Thoracic aorta (tissue), 2 donors: ENCODE measurements around the gene TMPRSS9. TPM values are rescaled to one million over a fixed set of nuclear protein-coding genes. Genes with fewer than 3 reads are reported as not detected.
"Not testable (repeated sequence)": the region's sequence is repeated elsewhere in the genome, so short reads cannot be mapped to it uniquely, and the experiment has no call there.

Experiments
- ATAC-seq: fragments of 150-250 bp; one replicate; pipeline ENCODE4 v1.8.0; 2017; ENCODE audit warnings: low read depth; ENCODE audit not compliant: insufficient number of reproducible peaks, low FRiP score
- DNase-seq: peaks from one replicate; pipeline ENCODE4 v3.0.0-alpha.2; 2020; ENCODE audit warnings: low spot score
- H3K27ac ChIP-seq, 2 donors: fragments of 200-600 bp; sonication (generic); 1 replicate in 1 of 2; 2 replicates in 1 of 2; pipeline ENCODE4 v1.5.1; 2016; ENCODE audit warnings: mild to moderate bottlenecking in 2 of 2, moderate library complexity in 2 of 2
- H3K27me3 ChIP-seq: fragments of 200-600 bp; sonication (generic); replicated peaks from 2 replicates; pipeline ENCODE4 v1.6.0; 2016; ENCODE audit warnings: mild to moderate bottlenecking; ENCODE audit not compliant: insufficient read depth
- H3K36me3 ChIP-seq: fragments of 200-600 bp; sonication (generic); one replicate; pipeline ENCODE4 v1.5.1; 2016
- H3K4me1 ChIP-seq, 2 donors: fragments of 200-600 bp; sonication (generic); 1 replicate in 1 of 2; 2 replicates in 1 of 2; pipeline versions ENCODE4 v1.5.1 to v1.6.0; 2016; ENCODE audit warnings: low read depth in 2 of 2, mild to moderate bottlenecking in 1 of 2; ENCODE audit not compliant: control insufficient read depth in 1 of 2
- H3K4me3 ChIP-seq: fragments of 200-600 bp; sonication (generic); 2 replicates; pipeline ENCODE4 v1.5.1; 2016; ENCODE audit warnings: mild to moderate bottlenecking
- H3K9me3 ChIP-seq: fragments of 200-600 bp; sonication (generic); 2 replicates; pipeline ENCODE4 v1.5.1; 2016
- total RNA-seq, 2 donors: library from RNA; depleted of rRNA; stranded (reverse); fragments of >200 nt; gene quantifications; one replicate each; pipeline versions ENCODE4 v1.1.0 to v1.2.3, GENCODE V29; 2016
- TF ChIP-seq, protein P1 (sequence below): fragments of 200-600 bp; sonication (generic); IDR thresholded peaks from one replicate; pipeline ENCODE4 v1.5.1; 2019; ENCODE audit warnings: antibody characterized with exemption

The TMPRSS9 gene
- total RNA-seq, 2 donors from 2014 or later = 0.42 to 0.54 TPM

DNA sequence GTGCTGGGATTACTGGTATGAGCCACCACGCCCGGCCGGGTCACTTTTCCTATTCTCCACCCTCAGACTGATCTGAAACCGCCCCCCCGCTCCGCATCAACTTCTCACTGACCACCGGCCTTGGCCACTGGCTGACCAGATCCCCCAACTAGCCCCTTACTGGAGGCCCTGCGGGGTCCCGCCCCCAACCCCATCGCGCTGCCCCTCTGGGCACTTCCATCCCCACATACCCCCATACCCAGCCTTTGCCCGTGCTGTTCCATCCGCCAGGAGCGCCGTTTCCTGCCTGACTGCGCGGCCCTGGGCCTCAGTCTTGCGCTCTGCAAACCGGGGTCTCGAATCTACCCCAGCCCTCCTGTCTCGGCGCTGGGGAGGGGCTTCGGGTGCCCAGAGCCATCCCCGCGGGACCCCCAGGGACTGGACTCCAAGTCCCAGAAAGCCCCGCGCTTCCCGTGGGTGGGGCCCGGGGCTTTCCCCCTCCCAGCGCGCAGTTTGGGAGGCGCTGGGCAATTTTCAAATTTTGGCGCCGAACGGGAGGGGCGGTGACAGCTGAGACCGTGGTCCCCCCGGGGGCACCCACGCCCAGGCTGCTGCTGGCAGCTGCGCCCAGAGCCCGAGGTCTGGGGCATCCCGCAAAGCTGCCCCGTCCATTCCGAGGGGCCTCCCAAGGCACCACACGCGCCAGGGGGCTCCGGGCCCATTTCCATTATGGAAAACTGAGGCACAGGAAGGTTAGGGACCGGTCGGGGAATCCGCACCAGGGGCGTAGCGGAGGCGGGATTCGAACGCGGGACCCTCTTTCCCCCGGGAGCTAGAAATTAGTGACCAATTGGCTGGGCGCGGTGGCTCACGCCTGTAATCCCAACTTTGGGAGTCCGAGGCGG lies 101.9 kb downstream of the TMPRSS9 start:
- Histone ChIP-seq H3K9me3 (no peaks in the 10 kb centered on the region), H3K4me3 (peak overlapping the region; percentile 74), H3K27ac (no peak overlapping the region), H3K4me1 (peaks cover 0 to 22% of the 10 kb centered on the region in 2 donors), H3K36me3 (no peaks in the 10 kb centered on the region), H3K27me3 (no peaks in the 10 kb centered on the region)
- ATAC-seq (no peak), DNase-seq (no peak)
- TF ChIP-seq, protein P1, sequence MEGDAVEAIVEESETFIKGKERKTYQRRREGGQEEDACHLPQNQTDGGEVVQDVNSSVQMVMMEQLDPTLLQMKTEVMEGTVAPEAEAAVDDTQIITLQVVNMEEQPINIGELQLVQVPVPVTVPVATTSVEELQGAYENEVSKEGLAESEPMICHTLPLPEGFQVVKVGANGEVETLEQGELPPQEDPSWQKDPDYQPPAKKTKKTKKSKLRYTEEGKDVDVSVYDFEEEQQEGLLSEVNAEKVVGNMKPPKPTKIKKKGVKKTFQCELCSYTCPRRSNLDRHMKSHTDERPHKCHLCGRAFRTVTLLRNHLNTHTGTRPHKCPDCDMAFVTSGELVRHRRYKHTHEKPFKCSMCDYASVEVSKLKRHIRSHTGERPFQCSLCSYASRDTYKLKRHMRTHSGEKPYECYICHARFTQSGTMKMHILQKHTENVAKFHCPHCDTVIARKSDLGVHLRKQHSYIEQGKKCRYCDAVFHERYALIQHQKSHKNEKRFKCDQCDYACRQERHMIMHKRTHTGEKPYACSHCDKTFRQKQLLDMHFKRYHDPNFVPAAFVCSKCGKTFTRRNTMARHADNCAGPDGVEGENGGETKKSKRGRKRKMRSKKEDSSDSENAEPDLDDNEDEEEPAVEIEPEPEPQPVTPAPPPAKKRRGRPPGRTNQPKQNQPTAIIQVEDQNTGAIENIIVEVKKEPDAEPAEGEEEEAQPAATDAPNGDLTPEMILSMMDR = peak; percentile 25

DNA sequence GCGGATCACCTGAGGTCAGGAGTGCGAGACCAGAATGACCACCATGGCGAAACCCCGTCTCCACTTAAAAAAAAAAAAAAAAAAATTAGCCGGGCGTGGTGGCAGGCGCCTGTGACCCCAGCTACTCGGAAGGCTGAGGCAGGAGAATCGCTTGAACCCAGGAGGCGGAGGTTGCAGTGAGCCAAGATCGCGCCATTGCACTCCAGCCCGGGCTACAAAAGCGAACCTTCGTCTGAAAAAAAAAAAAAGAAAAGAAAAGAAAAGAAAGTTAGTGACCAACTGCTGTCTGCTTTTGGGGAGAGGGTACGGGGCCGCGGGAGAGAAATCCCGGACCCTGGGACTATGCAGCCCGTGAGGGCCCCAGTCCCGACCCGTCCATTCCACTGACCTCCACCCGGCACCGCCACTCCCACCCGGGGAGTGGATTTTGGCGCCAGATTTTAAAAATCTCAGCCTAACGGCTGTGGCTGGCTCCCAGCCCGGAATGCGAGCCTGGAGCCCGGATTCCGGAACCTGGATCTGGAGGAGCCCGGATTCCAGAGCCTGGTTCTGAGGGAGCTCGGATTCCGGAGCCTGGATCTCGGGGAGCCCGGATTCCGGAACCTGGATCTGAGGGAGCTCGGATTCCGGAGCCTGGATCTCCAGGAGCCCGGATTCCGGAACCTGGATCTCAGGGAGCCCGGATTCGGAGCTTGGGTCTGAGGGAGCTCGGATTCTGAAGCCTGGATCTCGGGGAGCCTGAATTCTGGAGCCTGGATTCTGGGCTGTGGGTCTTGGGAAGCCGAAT lies 102.8 kb downstream of the TMPRSS9 start:
- DNase-seq (peak; percentile 38), ATAC-seq (peak; percentile 85)
- no peaks in the 10 kb centered on the region for H3K9me3 ChIP-seq
- peak overlapping the region; percentile 54 to 69 for H3K27ac ChIP-seq
- H3K36me3 ChIP-seq = no peaks in the 10 kb centered on the region
- H3K4me1 ChIP-seq = peaks cover 0 to 14% of the 10 kb centered on the region in 2 donors
- H3K4me3 ChIP-seq = peak overlapping the region; percentile 74
- no peaks in the 10 kb centered on the region for H3K27me3 ChIP-seq
- TF ChIP-seq, protein P1 = no peak

DNA sequence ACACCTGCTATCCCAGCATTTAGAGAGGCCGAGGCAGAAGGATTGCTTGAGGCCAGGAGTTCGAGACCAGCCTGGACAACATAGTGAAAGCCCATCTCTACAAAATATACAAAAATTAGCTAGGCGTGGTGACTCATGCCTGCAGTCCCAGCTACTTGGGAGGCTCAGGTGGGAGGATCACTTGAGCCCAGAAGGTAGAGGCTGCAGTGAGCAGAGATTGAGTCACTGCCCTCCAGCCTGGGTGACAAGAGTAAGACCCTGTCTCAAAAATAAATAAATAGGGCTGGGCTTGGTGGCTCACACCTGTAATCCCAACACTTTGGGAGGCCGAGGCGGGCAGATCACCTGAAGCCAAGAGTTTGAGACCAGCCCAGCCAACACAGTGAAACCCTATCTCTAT lies 103.6 kb downstream of the TMPRSS9 start:
- DNase-seq, H3K27me3 ChIP-seq, H3K4me3 ChIP-seq, H3K9me3 ChIP-seq, H3K36me3 ChIP-seq, ATAC-seq: not testable (repeated sequence)
- peak overlapping the region in 1 of 2 donors; percentile 54 for H3K27ac ChIP-seq
- H3K4me1 ChIP-seq = peaks cover 0 to 14% of the 10 kb centered on the region in 2 donors

DNA sequence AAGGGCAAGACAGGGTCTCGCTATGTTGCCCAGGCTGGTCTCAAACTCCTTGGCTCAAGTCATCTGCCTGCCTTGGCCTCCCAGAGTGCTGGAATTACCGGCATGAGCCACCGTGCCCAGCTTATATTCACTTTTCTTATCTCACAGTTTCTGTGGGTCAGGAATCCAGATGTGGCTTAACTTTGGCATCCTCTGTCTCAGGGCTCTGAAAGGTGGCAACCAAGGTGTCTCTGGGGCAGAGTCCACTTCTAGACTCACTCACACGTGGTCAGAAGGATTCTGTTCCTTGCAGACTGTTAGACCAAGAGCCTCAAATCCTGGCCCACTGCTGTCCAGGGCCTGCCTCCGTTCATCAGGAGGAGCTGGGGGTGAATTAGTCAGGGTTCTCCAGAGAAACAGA lies 104.3 kb downstream of the TMPRSS9 start:
- Histone ChIP-seq H3K9me3 (no peaks in the 10 kb centered on the region), H3K36me3 (no peaks in the 10 kb centered on the region), H3K27ac (no peak overlapping the region), H3K4me3 (no peak overlapping the region), H3K27me3 (no peaks in the 10 kb centered on the region), H3K4me1 (peaks cover 0 to 17% of the 10 kb centered on the region in 2 donors)
- TF ChIP-seq, protein P1 = no peak
- ATAC-seq (no peak), DNase-seq (no peak)

DNA sequence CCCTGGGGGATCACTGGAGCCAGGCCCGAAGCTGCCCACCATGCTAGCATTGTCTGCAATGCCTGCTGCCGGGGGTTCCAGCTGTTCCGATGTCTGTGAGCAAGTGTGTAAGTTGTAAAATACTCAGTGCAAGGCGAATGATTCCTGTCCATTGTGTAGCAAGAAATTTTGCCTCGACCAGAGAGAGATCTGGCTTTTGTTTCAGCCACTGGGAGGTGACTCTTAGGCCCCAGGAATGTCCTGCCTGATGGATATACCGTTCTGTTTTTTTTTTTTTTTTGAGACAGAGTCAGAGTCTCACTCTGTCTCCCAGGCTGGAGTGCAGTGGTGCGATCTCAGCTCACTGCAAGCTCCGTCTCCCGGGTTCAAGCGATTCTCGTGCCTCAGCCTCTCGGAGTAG lies 108.5 kb downstream of the TMPRSS9 start:
- H3K4me3 ChIP-seq = no peak overlapping the region
- H3K4me1 ChIP-seq = peaks cover 0 to 4% of the 10 kb centered on the region in 2 donors
- no peak overlapping the region for H3K27ac ChIP-seq
- H3K9me3 ChIP-seq = no peaks in the 10 kb centered on the region
- TF ChIP-seq, protein P1 = no peak
- ATAC-seq (no peak), DNase-seq (no peak)
- H3K27me3 ChIP-seq = no peaks in the 10 kb centered on the region
- no peaks in the 10 kb centered on the region for H3K36me3 ChIP-seq
